OCI-LY1 (cell line): ENCODE data around the gene SPATA13.

Experiments used
- H2AFZ ChIP-seq: fragments of 200-600 bp; sonication (generic), shearing (Covaris generic); 2 replicates; pipeline ENCODE4 v1.6.0; 2014; ENCODE audit warnings: antibody characterized with exemption, mild to moderate bottlenecking, low read length
- H3F3A ChIP-seq: fragments of 200-600 bp; sonication (generic), shearing (Covaris generic); 2 replicates; pipeline ENCODE4 v1.6.0; 2014; ENCODE audit warnings: mild to moderate bottlenecking, antibody characterized with exemption, low read length, moderate library complexity; ENCODE audit not compliant: insufficient read depth
- H3K27ac ChIP-seq: fragments of 200-600 bp; sonication (generic); 2 replicates; pipeline ENCODE4 v1.5.1; 2014; ENCODE audit warnings: low read length, mixed run types, mild to moderate bottlenecking, low read depth; ENCODE audit not compliant: poor library complexity, severe bottlenecking
- H3K27me3 ChIP-seq: fragments of 200-600 bp; sonication (generic); 2 replicates; pipeline ENCODE4 v1.6.0; 2014; ENCODE audit warnings: antibody characterized with exemption, mild to moderate bottlenecking, low read length, moderate library complexity; ENCODE audit not compliant: insufficient read depth
- H3K36me3 ChIP-seq: fragments of 200-600 bp; sonication (generic); 2 replicates; pipeline ENCODE4 v1.6.1; 2014; ENCODE audit warnings: mild to moderate bottlenecking, antibody characterized with exemption, low read length, moderate library complexity, mixed read lengths; ENCODE audit not compliant: insufficient read depth
- H3K4me1 ChIP-seq: fragments of 200-600 bp; sonication (generic); 2 replicates; pipeline ENCODE4 v1.5.1; 2014; ENCODE audit warnings: mild to moderate bottlenecking, low read length, moderate library complexity; ENCODE audit not compliant: insufficient read depth, severe bottlenecking
- H3K4me2 ChIP-seq: fragments of 200-600 bp; sonication (generic), shearing (Covaris generic); 2 replicates; pipeline ENCODE4 v1.6.1; 2014; ENCODE audit warnings: low read length
- H3K4me3 ChIP-seq: fragments of 200-600 bp; sonication (generic); 2 replicates; pipeline ENCODE4 v1.5.1; 2014; ENCODE audit warnings: low read length, low read depth, mild to moderate bottlenecking, mixed read lengths; ENCODE audit not compliant: poor library complexity, severe bottlenecking
- H3K79me2 ChIP-seq: fragments of 200-600 bp; shearing (Covaris generic); 2 replicates; pipeline ENCODE4 v1.6.1; 2016; ENCODE audit warnings: mixed run types, low read length, mixed read lengths; ENCODE audit not compliant: insufficient read depth
- H3K9ac ChIP-seq: fragments of 200-600 bp; sonication (generic), shearing (Covaris generic); 2 replicates; pipeline ENCODE4 v1.6.1; 2014; ENCODE audit warnings: mild to moderate bottlenecking, low read length, mixed read lengths
- H3K9me2 ChIP-seq: fragments of 200-600 bp; sonication (generic), shearing (Covaris generic); 2 replicates; pipeline ENCODE4 v1.6.1; 2014; ENCODE audit warnings: low read depth, mild to moderate bottlenecking, low read length, mixed read lengths
- H3K9me3 ChIP-seq: fragments of 200-600 bp; shearing (Covaris generic); 2 replicates; pipeline ENCODE4 v1.6.1; 2014; ENCODE audit warnings: low read length, mixed read lengths
- H4K20me1 ChIP-seq: fragments of 200-600 bp; sonication (generic), shearing (Covaris generic); 2 replicates; pipeline ENCODE4 v1.6.0; 2016; ENCODE audit warnings: mild to moderate bottlenecking, low read length; ENCODE audit not compliant: insufficient read depth
- CTCF ChIP-seq: fragments of 200-600 bp; sonication (generic), shearing (Covaris generic); IDR thresholded peaks from 2 replicates; pipeline ENCODE4 v1.5.1; 2017; ENCODE audit warnings: mild to moderate bottlenecking, antibody characterized with exemption, low read length, moderate library complexity, mixed read lengths
- EZH2 ChIP-seq: fragments of 200-600 bp; sonication (generic), shearing (Covaris generic); IDR thresholded peaks from 2 replicates; pipeline ENCODE4 v1.8.0; 2017; ENCODE audit warnings: borderline replicate concordance, mixed run types, mild to moderate bottlenecking, antibody characterized with exemption, low read length, moderate library complexity, mixed read lengths

SPATA13 gene

DNA sequence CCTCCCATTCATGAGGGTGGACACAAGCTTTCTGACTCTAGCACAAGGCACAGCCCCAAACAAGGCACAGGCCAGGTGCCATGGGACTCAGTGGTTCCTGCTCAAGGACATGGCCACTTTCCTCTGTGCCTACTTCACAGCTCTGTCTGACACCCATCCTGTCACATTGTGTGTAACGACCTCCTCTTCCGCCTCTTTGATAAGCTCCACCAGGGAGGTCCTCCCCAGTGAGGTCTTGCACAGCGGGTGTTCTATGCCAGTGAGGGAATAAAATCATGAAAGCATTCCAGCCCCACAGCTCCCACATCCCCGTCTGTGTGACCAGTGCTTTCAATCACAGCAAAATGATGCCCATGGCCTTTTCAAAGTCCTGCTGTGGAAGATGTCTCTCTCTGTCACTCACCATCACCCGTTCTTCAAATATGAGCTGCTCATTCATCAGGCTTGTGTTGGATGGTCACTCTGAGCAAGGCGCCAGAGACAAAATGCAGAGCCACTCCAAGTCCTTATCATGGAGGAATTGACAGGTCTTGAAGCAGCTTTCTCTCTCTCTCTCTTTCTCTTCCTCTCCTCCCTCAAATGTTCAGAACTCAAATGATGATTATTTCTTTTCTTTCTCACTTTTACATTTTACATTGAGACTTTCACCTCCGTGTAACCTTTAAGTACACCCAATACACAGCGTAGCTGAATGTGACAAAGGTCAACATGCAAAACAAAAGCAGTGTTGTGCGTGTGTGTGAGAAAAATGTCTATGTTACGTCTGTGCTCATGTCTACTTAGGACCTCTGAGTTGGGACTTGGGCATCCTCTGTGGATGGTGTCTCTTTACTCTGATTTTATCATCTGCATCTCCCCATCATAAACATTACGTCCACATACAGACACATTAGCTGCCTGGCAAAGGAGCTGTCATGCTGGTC is 8.0 kb upstream of the SPATA13 start:
- no peak for TF ChIP-seq CTCF
- no peak for TF ChIP-seq EZH2
- Histone ChIP-seq H3K27ac (no peak overlapping the region), H3K4me2 (no peak overlapping the region)

GRCh38 chr13:24153347-24153746 is 7.2 kb upstream of the SPATA13 start:
- Histone ChIP-seq H3K36me3 (no peaks in the 10 kb centered on the region), H3K79me2 (no peaks in the 10 kb centered on the region), H3K4me2 (no peak overlapping the region), H3F3A (no peaks in the 10 kb centered on the region), H3K4me3 (no peak overlapping the region), H4K20me1 (no peaks in the 10 kb centered on the region), H3K27me3 (no peaks in the 10 kb centered on the region), H3K9me3 (no peaks in the 10 kb centered on the region), H3K9me2 (no peaks in the 10 kb centered on the region), H3K4me1 (no peaks in the 10 kb centered on the region), H3K27ac (no peak overlapping the region), H2AFZ (no peak overlapping the region), H3K9ac (no peak overlapping the region)
- TF ChIP-seq CTCF (no peak), EZH2 (no peak)

More for the DNA sequence above, 8.0 kb upstream of the SPATA13 start:
- Histone ChIP-seq H3K79me2 (no peaks in the 10 kb centered on the region), H3K27me3 (no peaks in the 10 kb centered on the region), H3K9me3 (no peaks in the 10 kb centered on the region), H3F3A (no peaks in the 10 kb centered on the region), H3K9ac (no peak overlapping the region), H3K9me2 (no peaks in the 10 kb centered on the region), H4K20me1 (no peaks in the 10 kb centered on the region), H2AFZ (no peak overlapping the region), H3K4me3 (no peak overlapping the region), H3K4me1 (no peaks in the 10 kb centered on the region), H3K36me3 (no peaks in the 10 kb centered on the region)

DNA sequence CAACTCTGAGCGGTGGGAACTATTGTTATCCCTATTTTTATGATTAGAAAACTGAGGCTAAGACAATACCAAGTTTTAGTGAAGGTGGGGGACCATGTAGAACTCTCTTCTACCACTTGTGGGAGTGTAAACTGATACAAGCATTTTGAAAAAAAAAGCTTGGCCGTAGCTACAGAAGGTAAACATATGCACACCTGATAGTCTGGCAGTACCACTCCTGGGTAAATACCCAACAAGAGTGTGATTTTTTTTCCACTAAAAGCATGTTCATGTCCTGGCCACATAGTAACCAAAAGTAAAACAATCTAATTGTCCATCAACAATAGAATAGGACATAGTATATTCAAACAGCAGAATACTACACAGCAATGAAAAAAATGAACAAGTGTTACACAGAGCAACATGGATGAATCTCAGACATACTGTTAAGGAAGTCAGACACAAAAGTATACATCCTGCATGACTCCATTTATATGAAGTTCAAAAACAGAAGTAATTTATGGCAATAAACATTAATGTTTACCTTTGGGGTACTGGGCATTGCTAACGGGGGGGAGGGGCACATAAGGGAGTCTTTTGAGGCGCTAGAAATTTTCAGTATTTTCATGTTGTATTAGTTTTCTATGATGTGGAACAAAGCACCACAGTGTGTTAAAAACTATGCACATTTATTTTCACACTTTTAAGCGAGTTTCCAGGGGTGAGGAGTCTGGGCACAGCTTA is 6.4 kb upstream of the SPATA13 start:
- Histone ChIP-seq H3K4me1 (no peaks in the 10 kb centered on the region), H3F3A (no peaks in the 10 kb centered on the region), H3K9me2 (no peaks in the 10 kb centered on the region), H3K4me3 (no peak overlapping the region), H3K9ac (no peak overlapping the region), H3K36me3 (no peaks in the 10 kb centered on the region), H3K4me2 (no peak overlapping the region), H2AFZ (no peak overlapping the region), H3K9me3 (no peaks in the 10 kb centered on the region), H3K27me3 (no peaks in the 10 kb centered on the region), H4K20me1 (no peaks in the 10 kb centered on the region), H3K79me2 (no peaks in the 10 kb centered on the region), H3K27ac (no peak overlapping the region)
- no peak for TF ChIP-seq EZH2
- TF ChIP-seq CTCF = no peak
